HG02938 (cell line): Measurements from ENCODE around the gene CD248.
A peak's percentile ranks its signal among the peaks of the same experiment; 100 is the strongest.
"Not testable (repeated sequence)": the region's sequence is repeated elsewhere in the genome, so short reads cannot be mapped to it uniquely, and the experiment has no call there.

Source experiments
- ATAC-seq: cut with Tn5 transposase; IDR thresholded peaks from one replicate; pipeline ENCODE4 v1.9.1; 2021; ENCODE audit warnings: mild to moderate bottlenecking, moderate library complexity; ENCODE audit not compliant: unreplicated experiment

CD248 gene

DNA sequence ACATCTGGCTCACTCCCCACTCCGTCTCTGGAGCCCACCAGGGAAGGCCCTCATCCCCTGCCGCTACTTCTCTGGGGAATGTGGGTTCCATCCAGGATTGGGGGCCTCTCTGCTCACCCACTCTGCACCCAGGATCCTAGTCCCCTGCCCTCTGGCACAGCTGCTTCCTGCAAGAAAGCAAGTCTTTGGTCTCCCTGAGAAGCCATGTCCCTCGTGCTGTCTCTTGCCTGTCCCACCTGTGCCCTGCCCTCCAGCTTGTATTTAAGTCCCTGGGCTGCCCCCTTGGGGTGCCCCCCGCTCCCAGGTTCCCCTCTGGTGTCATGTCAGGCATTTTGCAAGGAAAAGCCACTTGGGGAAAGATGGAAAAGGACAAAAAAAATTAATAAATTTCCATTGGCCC is 39.8 kb downstream of the CD248 start:
- ATAC-seq = not testable (repeated sequence)

DNA sequence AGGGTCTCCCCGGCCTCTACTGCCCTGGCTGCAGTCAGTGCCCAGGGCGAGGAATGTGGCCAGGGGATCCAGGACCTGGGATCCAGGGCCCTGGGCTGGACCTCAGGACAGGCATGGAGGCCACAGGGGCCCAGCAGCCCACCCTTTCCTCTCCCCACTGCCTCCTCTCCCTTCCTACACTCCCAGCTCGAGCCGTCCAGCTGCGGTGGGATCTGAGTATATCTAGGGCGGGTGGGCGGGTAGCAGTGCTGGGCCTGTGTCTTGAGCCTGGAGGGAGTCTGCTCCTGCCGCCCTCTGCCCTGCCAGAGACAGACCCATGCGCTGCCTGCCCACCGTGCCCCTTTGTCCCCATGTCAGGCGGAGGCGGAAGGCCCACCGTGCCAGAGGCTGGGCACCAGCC is 40.2 kb downstream of the CD248 start:
- not testable (repeated sequence) for ATAC-seq

DNA sequence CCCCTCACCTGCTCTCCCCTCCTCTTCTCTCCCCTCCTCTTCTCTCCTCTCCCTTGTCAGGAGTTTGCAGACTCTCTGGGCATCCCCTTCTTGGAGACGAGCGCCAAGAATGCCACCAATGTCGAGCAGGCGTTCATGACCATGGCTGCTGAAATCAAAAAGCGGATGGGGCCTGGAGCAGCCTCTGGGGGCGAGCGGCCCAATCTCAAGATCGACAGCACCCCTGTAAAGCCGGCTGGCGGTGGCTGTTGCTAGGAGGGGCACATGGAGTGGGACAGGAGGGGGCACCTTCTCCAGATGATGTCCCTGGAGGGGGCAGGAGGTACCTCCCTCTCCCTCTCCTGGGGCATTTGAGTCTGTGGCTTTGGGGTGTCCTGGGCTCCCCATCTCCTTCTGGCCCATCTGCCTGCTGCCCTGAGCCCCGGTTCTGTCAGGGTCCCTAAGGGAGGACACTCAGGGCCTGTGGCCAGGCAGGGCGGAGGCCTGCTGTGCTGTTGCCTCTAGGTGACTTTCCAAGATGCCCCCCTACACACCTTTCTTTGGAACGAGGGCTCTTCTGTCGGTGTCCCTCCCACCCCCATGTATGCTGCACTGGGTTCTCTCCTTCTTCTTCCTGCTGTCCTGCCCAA is 40.7 kb downstream of the CD248 start:
- ATAC-seq = no peak

DNA sequence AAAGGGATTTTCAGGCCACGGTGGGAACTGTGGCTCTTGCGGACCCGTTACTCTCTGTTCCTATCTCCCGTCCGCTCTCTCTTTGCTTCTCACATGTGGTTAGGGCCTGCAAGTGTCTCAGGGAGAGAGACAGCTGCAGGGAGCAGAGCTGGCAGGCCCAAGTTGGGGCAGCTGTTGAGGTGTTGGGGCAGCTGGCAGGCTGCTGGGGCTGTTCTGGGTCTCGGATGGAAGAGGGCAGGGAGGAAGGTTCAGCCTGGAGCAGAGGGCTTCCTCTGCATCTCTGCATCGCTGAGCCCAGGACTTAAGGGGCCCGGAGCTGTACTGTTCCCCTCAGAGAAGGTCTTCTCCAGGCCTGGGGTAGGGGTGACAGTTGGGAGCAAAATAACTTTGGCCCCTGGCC is 41.4 kb downstream of the CD248 start:
- ATAC-seq = no peak

GRCh38 chr11:66274219-66274618 is 42.6 kb downstream of the CD248 start:
- no peak for ATAC-seq

DNA sequence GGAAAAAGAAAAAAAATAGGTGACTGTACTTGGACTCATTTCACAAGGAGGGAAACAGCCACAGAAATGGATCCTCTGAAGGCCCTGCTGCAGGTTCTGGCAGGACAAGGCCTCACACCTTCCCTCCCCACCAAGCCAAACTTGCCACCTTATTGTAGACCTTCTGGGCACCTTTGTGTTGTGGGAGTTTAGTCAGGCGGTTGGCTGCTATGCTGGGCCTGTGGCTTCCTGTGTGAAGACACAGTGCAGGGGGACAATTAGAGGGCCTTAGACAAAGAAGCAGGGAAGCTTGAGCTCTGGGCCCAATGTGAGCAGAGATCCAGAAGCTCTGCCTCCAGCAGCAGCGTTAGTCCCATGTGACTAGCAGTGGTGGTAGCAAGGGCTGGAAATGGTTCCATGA is 44.2 kb downstream of the CD248 start:
- ATAC-seq = no peak

DNA sequence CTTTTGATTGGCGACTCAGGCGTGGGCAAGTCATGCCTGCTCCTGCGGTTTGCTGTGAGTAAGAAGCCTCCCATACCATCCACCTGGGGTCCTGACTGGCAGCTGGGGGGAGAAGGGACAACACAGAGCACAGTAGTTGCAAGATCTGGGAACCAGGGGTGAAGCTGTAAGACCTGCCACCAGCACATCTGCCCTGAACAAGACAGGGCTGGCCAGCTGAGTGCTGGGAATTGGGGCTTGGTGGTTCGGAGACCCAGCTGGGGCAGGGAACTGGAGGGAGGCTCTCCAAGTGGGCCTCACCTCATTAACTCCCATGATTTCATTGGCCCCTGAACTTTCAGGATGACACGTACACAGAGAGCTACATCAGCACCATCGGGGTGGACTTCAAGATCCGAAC is 45.0 kb downstream of the CD248 start:
- ATAC-seq = no peak

DNA sequence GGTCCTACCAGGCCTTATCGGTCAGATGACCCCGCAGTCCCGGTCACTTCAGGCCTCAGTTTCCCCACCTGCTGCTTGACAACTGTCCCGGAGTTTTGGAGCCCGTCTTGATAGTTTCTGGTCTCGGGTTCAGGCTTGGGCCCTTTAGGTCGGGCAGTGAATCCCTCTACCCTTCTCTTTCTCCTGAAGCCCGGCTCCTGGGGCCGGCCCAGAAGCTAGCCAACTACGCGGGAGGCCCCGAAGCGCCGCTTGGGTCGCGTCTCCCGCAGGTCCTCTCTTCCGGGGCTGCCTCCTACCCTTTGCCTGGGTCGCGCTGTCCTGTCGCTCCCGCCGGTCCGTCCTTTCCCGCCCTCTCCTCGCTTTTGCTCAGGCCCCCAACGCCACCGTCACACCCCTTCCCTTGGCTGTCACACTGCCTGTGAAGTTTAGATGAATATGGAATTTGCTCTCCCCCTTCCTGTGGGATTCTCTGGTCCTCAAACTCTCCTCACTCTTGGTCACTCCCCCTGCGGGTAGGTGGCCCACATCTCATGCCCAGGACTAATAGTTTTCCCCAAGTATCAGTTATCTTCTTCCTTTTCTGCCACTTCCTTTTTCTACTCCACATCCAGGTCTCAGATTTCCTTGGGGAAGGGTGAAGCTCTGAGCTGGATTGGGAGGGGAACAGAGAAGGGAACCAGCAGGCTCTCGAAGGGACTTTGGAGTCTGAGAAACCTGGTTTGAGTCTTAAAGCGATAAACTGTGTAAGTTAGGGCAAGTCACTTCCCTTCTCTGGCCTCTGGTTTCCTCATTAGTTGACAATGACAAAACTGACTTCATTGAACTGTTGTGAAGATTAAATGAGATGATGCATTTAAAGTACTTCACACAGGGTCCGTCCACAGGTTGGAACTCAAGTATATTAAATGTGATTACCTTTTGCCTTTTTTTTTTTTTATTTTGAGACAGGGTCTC is 47.6 kb downstream of the CD248 start:
- no peak for ATAC-seq

- ATAC-seq = peak; percentile 63
Observed at GRCh38 chr11:66268244-66268951, 48.4 kb downstream of the CD248 start, which contains the start of gene RAB1B. TSS of gene RAB1B (plus strand) at chr11:66268639. CDS start at chr11:66268680, 41 bp downstream.

- ATAC-seq = peak; percentile 36
Observed at GRCh38 chr11:66267379-66268243, 49.2 kb downstream of the CD248 start.

DNA sequence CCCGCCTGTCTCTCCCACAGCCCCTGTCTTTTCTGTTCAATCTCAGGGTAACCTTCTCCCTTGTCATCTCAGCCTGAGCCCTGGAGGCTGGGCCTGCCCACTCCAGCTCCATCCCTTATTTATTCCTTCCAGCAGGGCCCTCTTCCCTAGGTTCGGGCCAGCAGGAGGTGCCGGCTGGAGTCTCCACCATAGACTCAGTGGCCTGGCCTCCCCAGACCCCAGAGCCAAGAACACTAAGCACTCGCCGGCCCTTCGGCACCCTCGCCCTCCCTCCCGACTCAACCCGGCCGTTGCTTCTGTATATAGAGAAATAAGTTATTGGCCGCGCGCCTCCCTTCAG is 49.8 kb downstream of the CD248 start:
- ATAC-seq = no peak

GRCh38 chr11:66266378-66267038 is 50.3 kb downstream of the CD248 start:
- ATAC-seq = no peak

DNA sequence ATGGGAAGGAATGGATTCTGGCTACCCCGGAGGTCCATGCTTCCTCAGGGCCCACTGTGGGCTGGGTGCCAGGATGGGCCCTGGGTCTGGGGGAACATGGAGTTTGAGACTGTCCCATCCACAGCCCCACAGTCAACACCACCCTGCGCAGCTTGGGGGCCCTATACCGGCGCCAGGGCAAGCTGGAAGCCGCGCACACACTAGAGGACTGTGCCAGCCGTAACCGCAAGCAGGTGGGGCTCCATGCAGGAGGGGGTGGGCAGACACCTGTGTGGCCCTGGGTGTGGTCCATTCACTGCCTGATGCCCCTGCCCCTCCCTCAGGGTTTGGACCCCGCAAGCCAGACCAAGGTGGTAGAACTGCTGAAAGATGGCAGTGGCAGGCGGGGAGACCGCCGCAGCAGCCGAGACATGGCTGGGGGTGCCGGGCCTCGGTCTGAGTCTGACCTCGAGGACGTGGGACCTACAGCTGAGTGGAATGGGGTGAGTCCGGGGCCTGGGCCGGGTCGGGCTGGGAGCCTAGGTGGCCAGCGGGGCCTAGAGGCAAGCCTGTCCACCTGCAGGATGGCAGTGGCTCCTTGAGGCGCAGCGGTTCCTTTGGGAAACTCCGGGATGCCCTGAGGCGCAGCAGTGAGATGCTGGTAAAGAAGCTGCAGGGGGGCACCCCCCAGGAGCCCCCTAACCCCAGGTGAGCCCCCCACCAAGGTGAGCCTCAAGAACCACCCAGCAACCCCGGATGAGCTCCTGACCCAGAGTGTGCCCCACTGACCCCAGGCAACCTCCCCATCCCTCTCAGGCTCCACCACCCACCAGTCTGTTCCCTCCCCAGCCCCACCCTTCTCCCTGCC is 51.1 kb downstream of the CD248 start:
- ATAC-seq = no peak

- ATAC-seq = no peak
Observed at GRCh38 chr11:66264914-66265313, 51.9 kb downstream of the CD248 start.
